NOMO-1 (cell line): ENCODE data around the gene SLC2A13.
"Not testable (repeated sequence)": the region's sequence is repeated elsewhere in the genome, so short reads cannot be mapped to it uniquely, and the experiment has no call there.

Experiments
- DNase-seq, 2 experiments: peaks; one replicate each; lab custom pipeline; 2025; ENCODE audit not compliant: unreplicated experiment in 2 of 2; lab: John Stamatoyannopoulos, UW

Gene SLC2A13

DNA sequence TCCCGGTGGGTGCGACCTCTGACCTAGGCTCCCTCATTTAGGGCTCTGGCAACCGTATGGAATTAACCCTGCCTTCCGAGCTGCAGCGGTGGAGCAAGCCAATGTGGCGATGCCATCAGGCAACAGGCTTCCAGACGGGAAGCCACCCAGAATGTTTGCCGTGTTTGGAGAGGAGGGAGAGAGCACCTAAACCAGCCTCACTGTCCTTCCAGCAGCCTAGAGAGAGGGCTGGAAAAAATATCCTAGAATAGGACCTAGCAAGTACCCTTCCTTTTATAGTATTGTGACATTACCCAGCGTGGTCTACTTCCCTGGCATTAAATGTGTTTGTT is 287 bp upstream of the SLC2A13 start:
- no peak for DNase-seq

DNA sequence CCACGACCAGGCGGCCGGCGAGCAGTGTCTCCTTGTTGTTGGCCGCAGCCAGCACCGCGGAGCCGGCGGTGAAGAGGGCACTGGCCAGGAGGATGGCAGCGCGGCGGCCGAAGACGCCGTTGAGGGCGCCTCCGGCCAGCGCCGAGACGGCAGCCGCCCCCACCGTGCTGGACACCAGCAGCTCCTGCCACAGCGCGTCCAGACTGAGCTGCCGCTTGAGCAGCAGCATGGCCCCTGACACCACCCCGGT is 691 bp downstream of the SLC2A13 start:
- DNase-seq, result no peak

DNA sequence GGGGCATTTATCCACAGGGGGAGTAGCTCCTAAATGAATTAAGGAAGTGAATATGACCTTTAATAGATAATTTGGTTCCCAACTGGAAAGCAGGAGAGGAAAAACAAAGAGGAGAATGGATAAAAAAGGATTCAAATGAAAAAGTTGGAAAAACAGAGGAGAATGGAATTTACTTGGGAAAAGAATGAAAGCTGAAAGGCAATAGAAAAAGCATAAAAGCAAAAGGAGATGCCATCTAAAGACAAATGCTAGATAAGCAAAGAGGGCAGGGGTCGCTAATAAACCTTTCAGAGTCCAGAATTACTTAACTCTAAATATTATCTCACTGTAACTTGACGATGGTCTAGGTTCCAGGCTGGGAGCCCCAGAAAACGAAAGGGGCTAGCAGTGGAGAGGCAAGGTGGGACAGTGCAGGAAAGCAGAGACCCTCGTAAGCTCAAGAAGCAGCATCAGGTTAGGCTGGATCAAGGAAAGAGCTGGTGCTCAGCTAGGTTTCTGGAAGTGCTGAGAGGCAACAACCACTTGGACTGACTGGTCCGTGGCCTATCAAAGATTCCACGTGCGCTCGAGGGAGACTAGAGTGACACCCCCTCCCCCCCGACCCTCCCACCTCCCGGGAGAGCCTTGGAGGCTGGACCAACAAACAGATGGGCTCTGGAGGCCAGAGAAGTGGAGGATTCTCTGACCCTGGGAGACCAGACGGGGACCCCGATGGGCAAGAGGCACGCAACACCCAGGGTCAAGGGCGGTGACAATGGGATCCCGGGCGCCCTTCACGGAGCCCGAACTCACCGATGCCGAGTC is 1.2 kb downstream of the SLC2A13 start:
- DNase-seq, result no peak

DNA sequence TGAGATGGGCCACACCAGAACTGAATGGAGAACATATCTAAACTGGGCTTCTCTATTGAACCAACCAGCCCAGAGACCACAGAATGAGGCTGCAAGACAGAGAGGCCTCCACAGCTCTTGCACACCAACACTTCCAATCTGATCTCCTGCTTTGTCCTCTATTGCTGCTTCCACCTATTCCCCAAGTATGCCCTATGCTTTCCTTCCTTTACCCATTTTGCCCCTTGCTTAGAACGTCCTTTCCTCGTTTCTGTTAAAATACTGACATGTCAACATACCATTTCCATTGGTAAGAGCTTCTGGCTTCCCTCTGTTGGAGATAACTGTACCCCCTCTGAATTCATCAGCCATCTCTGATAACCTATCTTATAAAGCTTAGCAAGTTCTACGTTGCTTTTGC is 2.8 kb downstream of the SLC2A13 start:
- DNase-seq, result no peak

DNA sequence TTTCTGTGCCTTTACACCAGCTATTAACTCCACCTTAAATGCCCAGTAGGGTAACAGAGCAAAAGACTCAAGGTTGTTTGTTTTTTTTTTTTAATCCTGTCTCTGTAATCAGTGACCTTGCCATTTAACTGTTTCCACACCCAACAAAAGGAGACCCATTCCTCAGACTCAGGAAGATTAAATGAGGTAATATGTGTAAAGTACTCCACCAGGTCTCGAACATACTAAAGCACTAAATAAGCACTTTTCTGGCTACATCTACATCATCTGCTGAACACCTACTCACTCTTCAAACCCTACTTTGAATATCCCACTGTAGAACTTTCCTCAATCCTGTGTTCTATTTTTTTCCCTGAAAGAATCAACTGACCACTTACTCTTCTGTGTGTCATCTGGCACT is 4.1 kb downstream of the SLC2A13 start:
- no peak for DNase-seq

DNA sequence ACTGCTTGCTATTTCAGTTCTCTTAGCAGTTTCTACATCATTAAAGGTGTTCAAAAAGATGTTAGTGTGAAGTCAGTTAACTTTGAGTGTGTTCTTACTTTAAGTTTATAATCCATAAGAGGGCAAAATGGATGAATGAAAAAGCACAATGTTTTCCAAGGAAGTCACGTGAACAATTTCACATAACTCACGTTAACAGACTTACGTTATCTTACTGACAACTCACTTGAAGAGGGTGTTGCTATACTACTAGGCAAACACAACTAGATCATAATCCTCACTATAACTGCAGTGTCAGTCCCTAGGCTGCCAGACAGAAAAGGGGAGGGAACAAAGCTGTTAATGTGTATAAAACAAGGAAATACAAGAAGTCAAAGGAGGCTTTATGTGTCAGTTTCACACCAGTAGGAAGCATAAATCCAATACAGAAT is 6.4 kb downstream of the SLC2A13 start:
- peak in 1 of 2 experiments; percentile 26 for DNase-seq

DNA sequence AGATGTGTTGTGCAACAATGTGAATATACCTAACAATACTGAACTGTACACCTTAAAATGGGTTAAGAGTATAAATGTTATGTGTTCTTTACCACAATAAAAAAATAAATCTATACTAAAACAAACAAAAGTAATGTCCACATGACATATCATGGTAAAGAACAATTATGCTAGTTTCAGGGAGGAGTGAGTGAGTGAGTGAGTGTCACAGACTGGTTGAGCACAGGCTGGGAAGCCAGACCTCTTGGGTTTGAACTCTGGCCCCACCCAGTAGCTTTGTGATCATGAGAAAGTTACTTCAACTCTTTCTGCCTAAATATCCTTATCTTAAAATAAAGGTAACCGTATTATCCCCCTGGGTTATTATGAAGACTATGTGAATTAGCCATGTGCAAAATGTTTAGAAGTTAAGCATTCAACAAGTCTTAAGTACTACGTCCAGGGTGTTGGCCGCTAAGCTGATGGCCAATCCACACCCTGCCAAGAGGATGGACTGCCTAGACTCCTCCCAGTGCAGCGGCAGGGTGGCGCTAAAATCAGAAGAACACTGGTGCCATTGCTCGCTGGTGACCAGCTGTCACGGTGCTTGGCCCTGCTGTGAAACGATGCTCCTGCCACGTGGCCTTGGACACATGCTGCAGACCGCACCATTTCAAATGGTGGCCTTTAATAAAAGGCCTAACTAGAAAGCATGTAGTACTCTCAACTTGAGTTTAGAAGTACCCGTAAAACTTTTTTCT is 7.3 kb downstream of the SLC2A13 start:
- DNase-seq, result no peak

DNA sequence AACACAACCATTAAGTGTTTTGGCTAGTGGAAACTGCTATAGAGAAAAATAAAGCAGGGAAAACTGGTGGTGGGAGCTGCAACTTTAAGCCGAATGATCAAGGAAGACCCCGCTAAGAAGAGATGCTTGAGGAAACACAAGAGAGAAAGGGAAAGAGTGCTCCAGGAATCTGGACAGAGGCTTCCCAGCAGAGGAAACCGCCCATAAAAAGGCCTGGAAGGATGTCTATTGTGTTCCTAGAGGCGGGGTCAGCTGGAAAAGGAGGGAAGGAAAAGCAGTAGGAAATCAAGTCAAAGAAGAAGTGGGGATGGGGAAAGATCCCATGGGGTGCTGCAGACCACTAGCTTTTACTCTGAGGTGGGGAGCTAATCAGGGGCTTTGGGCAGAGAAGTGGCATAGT is 12.4 kb downstream of the SLC2A13 start:
- DNase-seq, result no peak

DNA sequence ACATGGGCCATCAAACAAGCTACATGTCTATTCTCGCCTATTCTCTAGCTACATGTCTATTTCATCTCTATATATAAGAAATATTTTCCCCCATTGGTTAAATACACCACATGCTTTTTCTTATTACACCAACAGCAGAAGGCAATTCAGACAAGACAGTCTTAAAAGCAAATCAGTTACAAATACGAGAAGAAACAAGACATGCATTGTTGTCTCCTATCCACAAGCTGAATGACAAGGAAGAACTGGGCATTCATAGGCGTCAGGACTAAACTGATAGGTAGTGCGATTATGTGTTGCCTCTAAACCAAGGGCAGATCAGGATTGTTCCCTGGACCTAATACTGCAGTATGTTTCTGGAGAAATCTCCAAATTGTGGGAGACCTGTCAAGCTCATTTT is 19.4 kb downstream of the SLC2A13 start:
- no peak for DNase-seq

DNA sequence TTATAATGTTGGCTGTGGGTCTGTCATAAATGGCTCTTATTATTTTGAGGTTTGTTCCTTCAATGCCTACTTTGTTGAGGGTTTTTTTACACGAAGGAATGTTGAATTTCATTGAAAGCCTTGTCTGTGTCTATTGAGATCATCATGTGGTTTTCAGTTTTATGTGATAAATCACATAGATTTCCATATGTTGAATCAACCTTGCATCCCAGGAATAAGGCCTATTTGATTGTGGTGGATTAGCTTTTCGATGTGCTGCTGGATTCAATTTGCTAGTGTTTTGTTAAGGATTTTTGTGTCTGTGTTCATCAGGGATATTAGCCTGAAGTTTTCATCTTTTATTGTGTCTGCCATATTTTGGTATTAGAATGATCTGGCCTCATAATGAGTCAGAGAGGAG is 27.6 kb downstream of the SLC2A13 start:
- no peak for DNase-seq

DNA sequence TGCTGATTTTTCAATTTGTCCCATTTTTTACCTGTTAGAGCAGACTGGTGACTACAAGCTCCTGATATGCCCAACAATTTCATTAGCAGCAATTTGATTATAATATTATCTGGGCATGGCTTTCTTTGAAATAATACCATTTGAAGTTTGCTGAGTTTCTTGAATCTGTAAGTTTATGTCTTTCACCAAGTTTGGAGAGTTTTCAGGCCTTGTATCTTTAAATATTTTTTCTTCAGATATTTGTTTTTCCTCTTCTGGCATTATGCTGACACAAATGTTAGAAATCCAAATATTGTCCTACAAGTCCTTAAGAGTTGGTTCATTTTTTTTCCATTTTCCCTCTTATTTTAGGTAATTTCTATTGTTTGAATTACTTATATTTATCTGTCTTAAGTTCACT is 30.4 kb downstream of the SLC2A13 start:
- DNase-seq, result no peak

DNA sequence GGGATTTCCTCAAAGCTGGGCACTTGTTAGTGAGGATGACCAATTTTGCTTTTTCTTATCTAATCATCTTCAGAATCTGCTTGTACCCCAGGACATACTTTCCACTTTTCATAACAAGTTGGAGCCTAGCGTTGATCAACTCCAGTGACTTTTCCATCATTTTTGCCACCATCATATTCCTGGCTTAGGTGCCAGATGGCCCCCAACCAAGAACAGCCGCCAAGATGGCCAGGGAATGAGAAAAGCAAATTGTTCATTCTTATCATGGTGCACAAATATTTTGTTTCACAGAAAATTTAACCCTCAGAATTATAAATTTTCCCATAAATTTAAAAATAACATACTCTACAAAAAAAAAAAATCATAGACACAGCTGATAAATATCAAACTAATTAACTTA is 37.5 kb downstream of the SLC2A13 start:
- no peak for DNase-seq

DNA sequence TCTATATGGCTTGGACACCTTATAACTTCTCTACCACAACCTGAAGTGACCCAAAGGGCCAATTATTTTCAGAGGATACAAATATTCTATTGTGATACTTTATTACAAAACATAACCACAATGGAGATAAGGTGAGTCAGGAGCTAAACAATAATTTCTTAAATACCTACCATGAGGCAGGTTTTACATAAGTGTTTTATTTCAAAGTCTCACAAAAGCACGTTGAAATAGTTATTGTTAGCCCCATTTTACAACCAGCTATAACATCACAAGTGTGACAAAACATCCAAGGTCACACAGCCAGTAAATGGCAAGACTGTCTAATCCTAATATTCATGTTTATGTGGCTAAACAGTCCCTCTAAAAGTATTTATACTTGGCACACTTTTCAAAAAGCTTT is 40.2 kb downstream of the SLC2A13 start:
- no peak for DNase-seq

DNA sequence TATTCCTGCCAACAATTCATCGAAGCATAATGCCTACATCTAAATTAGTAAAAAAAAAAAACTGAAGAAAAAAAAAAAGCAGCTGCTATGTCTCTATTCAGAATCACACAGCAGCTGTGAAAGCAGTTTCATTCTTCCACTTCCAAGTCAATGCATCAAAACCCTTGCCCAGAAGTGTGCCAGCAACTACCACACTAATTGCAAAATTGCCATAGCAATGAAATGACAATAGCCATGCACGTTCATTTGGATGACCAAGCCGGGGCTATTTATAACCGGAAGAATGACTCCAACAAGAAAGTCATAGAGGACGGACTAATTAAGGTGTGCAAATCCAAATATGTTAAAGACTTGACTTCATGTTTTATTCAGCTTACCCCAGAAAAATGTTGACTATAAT is 42.5 kb downstream of the SLC2A13 start:
- DNase-seq, result no peak

DNA sequence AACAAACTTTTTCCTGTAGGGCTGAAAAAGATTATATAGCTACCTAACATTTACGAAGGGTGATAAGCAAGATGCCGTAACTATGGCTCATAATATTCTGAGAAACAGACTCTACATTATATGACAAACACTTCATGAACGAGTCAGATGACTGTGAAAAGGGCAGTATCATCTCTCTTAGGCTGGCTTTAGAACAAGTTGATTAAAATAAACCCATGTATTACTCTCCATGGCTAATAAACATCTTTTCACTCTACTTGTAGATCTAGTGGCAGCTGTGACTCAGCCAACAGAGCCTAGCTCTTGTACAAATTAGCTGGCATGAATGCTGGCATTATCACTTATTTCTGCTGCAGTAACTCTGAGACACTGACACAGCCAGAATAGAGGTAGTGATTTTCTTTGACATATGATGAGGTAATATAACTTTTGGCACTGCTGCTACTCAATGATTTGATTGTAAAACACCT is 47.1 kb downstream of the SLC2A13 start:
- DNase-seq, result no peak

DNA sequence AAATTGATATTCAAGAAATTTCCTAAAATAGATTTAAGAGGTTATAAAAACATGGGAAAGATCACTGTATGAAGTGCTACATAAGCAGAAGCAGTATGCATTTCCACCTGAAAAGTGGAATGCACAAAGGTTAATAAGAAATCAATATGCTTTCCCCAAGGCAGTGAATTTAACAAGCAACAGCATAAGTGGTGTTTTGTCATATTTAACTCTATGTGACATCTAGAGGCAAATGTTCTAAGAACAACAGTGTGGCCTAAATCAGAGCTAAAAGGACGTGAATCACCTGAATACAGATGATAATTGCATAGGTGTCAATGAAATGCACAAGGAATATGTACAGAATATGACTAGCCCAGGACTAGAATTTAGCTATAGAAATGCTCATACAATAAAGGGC is 49.5 kb downstream of the SLC2A13 start:
- DNase-seq, result no peak

DNA sequence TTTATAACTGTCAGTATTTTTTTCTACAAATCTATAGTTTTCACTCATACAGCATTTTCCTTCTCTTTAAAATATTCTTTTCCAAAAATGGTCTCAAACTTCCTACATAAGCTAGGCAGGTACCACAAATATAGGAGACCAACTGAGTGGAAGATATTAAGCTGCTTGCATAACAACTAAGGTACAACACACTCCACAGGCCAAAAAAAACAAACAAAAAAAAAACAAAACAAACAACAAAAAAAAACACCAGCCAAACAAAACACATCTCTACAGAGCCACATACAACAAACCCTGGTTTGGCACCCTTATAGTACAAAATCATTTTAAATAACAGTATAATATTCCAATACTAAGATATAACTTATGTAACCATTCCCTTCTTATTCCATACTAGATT is 50.1 kb downstream of the SLC2A13 start:
- DNase-seq, result no peak

DNA sequence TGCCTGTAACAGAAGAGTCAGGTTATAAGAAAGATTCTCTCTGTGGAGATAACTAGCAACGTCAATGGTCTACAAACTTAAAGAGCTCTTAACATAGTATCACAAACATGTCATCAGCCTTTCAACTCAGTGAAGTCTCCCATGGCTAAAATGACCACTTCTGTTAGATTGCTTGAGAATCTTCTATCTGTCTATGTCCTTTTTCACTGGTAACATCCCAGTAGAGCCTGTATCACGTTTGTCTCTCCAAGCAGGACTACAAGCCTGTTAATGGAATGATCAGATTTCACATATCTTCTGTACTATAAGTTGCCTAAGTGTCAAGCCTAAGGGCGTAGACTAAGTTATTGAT is 50.7 kb downstream of the SLC2A13 start:
- DNase-seq, result no peak

DNA sequence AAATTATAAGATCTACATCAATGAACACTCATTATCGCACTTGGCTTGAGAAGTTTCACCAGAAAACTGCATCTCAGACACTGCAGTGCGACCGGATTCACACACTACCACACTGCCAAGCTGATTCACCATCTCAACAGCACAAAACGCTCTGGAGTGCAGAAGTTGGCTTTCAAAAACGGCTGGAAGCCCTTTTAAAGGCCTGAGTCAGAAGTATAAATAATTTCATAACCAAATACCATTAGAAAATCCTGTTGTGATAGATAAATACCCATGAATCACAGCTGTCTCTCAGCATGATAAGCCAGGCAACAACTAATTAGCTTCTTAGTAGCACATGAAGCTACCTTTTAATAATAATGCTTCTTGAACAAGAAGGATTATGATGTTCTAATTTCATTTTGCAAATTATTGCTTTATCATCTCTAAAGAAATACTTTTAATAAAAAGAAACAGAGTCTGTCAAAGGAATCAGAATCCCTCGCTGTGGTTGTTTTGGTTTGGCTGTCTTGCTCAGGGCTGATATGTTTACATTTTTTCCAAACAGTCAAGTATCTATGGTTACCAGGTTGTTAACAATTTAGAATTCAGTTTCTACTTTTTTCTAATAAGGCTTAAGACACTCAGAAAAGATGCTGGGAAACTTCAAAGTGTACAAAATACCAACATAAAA is 51.2 kb downstream of the SLC2A13 start:
- no peak for DNase-seq

DNA sequence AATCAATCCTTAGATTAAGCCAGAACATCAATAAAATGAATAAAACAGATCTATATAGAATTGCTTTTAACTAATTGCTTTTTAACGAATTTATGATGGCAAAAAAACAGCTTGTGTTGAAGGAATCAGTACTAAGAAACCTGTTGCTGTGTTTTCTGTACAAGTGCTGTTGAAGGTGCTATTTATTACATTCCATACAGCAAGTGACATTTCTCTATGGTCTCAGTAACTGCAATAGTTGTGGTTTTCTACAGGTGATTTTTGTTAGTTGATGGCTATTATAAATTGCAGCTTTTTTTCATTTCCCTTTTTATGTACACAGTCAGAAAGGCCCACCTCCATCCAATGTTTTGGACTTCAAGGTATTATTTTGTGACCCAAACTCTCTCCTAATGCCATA is 56.6 kb downstream of the SLC2A13 start:
- no peak for DNase-seq

DNA sequence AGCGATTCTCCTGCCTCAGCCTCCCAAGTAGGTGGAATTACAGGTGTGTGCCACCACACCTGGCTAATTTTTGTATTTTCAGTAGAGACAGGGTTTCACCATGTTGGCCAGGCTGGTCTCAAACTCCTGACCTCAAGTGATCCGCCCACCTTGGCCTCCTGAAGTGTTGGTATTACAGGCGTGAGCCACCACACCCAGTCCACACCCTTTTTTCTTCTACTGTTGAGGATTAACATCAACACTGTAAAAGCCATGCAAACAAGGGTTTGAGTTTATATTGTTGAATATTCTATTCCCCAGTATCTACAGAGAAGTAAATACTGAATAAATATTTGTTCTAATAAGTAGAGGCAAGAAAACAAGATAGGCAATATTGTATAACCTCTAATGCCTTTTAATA is 58.9 kb downstream of the SLC2A13 start:
- not testable (repeated sequence) for DNase-seq

DNA sequence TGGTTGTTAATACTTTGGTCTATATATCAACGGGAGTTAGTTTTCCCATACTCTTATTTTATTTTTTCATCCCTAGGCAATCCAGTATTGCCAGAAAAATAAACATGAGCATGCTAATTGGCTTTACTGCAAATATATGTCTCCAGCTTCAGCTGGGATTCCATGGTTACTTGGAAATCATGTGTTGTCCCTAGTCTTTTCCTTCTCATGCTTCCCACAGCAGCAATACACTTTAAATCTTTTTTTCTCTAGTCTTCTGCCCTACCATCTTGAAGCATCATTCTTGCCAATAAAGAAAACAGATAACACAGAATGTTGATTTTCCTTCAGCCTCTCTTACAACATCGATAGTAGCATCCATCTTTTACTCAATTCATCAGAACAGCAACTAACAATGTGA is 60.2 kb downstream of the SLC2A13 start:
- no peak for DNase-seq
